Memory B cell (primary cell): ENCODE results near the gene SMIM10L1.

Experiments
- ATAC-seq: fragments of 150-1000 bp; cut with Tn5 transposase; 2 replicates; pipeline ENCODE4 v1.10.0; 2021; ENCODE audit warnings: low read depth, mild to moderate bottlenecking, moderate library complexity
- DNase-seq, 2 donors: peaks; one replicate each; pipeline ENCODE4 v3.0.0; 2022; ENCODE audit warnings: low spot score in 2 of 2
- H3K27ac Mint-ChIP-seq: one replicate; pipeline ENCODE4 v1.8.0; 2022; ENCODE audit warnings: mild to moderate bottlenecking, moderate library complexity, mixed read lengths
- H3K27me3 Mint-ChIP-seq: one replicate; pipeline ENCODE4 v1.8.0; 2022; ENCODE audit warnings: mixed read lengths
- H3K36me3 Mint-ChIP-seq: one replicate; pipeline ENCODE4 v1.8.0; 2022; ENCODE audit warnings: mild to moderate bottlenecking, mixed read lengths
- H3K4me1 Mint-ChIP-seq: one replicate; pipeline ENCODE4 v1.8.0; 2022; ENCODE audit warnings: mixed read lengths
- H3K4me3 Mint-ChIP-seq: one replicate; pipeline ENCODE4 v1.8.0; 2022; ENCODE audit warnings: mild to moderate bottlenecking, moderate library complexity, mixed read lengths
- H3K9me3 Mint-ChIP-seq: one replicate; pipeline ENCODE4 v1.8.0; 2022; ENCODE audit warnings: mixed read lengths

The SMIM10L1 gene

DNA sequence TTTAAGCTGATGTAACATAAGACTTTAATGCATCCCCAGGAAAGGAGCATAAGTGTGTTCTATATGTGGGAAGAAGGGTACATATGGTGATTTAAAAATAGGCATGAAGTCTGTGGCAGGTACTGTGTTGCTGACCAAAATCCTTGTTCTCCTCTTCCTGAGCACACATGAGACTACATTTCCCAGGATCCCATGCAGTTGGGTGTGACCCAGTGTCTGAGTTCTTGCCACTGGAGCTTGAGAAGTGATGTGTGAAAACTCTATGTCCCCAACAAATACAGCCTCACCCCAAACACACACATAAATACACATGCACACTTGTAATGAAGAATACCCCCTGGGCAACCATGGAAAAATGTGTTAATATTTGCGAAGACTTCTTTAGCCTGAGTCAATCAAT is 8.5 kb upstream of the SMIM10L1 start:
- H3K9me3 Mint-ChIP-seq = peaks cover 1% of the 10 kb centered on the region
- H3K36me3 Mint-ChIP-seq = peaks cover 41% of the 10 kb centered on the region
- ATAC-seq (no peak), DNase-seq (no peak)
- no peak overlapping the region for H3K27ac Mint-ChIP-seq
- H3K4me1 Mint-ChIP-seq = peaks cover 33% of the 10 kb centered on the region
- no peaks in the 10 kb centered on the region for H3K27me3 Mint-ChIP-seq
- H3K4me3 Mint-ChIP-seq = no peak overlapping the region

DNA sequence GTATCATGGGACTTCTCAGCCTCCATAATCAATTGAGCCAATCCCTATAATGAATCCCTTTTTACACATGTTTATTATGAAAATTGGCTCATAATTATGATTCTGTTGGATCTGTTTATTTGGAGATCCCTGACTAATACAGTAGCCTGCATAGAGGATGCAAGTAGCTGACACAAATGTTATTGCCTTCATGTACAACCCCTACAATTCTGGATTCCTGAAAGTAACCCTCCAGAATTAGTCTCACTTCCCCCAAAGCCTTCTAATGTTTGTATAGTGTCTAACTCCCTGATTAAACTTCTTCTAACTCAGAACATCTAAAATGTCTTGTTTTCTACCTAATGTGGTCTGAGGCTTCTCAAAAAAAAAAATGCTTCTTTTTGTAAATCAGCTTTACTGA is 6.6 kb upstream of the SMIM10L1 start:
- DNase-seq (no peak), ATAC-seq (no peak)
- Mint-ChIP-seq H3K36me3 (peaks cover 39% of the 10 kb centered on the region), H3K4me3 (no peak overlapping the region), H3K27me3 (no peaks in the 10 kb centered on the region), H3K27ac (no peak overlapping the region), H3K4me1 (peaks cover 37% of the 10 kb centered on the region), H3K9me3 (peaks cover 1% of the 10 kb centered on the region)

DNA sequence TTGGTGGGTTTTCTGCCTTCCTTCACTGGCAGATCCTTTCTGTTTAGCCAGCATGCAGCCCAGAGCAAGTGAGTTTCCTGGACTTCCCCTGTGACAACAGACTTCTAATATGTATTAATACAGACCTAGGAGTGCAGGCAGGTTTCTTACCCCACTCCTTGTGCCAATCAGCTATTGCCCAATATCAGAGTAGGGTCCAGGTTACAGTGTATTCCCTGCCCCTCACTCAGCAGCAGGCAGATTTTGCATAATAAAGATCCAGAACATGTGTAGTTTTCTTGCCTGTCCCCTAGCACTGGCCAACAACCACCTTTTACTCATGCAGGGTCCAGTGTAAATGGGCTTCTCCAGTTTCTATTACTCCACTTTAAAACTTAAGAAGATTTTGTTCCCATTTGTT is 4.7 kb upstream of the SMIM10L1 start:
- ATAC-seq (no peak), DNase-seq (no peak)
- Mint-ChIP-seq H3K27me3 (no peaks in the 10 kb centered on the region), H3K36me3 (peaks cover 32% of the 10 kb centered on the region), H3K27ac (no peak overlapping the region), H3K4me1 (peaks cover 43% of the 10 kb centered on the region), H3K4me3 (no peak overlapping the region), H3K9me3 (peaks cover 1% of the 10 kb centered on the region)

DNA sequence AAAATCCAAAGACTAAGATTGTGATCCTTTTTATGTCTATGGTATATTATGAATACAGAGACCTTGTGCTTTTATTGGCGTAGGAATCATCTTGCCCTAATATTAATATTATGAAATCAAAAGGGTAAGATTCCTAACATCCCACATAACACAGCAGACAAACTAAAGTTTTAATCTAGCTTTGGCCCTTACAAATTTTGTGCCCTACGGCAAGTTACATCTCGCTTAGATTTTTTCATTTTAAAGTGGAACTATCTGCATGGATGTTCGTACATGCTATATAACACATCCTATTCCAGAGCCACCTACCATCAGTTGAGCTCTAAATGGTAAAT is 217 bp upstream of the SMIM10L1 start:
- Mint-ChIP-seq H3K4me1 (peaks cover 37% of the 10 kb centered on the region), H3K9me3 (peaks cover 1% of the 10 kb centered on the region), H3K36me3 (peaks cover 20% of the 10 kb centered on the region), H3K4me3 (peak overlapping the region; percentile 96), H3K27ac (peak overlapping the region; percentile 97), H3K27me3 (no peaks in the 10 kb centered on the region)
- no peak for DNase-seq
- ATAC-seq = no peak

DNA sequence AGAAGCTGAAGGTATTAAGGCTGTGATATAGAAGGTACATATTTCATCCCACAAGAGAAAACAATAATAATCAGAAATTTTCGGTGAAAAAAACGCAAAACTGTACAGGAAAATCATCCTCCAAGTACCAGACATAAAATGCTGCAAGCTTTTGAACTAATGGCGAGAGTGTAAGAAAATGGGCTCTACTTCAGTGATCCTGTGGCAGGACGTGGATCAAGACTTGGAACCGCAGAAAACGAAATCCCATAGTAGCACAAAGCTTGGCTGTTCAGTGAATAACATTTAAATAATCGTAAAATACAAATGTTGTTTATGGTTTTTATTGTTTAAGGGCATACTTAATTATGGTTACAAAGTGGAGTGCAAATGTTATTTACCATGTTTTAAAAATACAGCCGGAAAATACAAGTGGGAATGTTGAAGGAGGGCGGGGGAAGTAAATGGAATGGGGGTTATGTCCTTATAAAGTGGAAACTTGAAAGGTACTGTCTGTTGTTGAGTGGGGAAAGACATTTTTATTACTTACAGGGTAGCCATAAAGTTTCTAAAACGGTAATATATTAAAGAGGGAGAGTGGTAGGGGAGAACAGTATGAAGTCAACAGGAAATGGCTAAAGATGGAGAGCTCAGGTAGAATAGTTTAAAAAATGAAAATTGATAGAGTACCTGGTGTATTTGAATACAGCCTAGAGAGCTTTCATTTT is 1.1 kb downstream of the SMIM10L1 start:
- Mint-ChIP-seq H3K4me1 (peaks cover 35% of the 10 kb centered on the region), H3K36me3 (peaks cover 20% of the 10 kb centered on the region), H3K27ac (peak overlapping the region; percentile 97), H3K9me3 (no peaks in the 10 kb centered on the region), H3K4me3 (peak overlapping the region; percentile 96), H3K27me3 (no peaks in the 10 kb centered on the region)
- DNase-seq = no peak
- no peak for ATAC-seq

DNA sequence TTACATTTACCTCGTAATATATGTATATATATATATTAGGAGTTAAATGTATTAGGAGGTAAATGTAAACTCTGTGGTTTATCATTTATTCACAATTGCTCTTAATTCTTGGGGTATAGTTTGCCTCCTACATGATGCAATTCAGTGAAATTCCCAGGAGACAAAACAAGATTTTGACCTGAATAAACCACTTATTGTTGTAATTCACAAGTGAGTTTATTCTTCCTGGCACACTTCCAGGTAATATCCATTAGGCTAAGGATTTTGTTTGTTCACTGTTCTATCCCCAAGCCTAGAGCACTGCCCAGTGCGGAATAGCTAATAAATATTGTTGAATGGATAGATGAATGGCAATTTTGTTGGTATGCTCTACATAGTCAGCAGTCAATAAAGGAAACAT is 3.0 kb downstream of the SMIM10L1 start:
- H3K27me3 Mint-ChIP-seq = no peaks in the 10 kb centered on the region
- H3K9me3 Mint-ChIP-seq = no peaks in the 10 kb centered on the region
- peaks cover 29% of the 10 kb centered on the region for H3K4me1 Mint-ChIP-seq
- DNase-seq (no peak), ATAC-seq (no peak)
- no peak overlapping the region for H3K4me3 Mint-ChIP-seq
- peaks cover 20% of the 10 kb centered on the region for H3K36me3 Mint-ChIP-seq
- H3K27ac Mint-ChIP-seq = no peak overlapping the region

DNA sequence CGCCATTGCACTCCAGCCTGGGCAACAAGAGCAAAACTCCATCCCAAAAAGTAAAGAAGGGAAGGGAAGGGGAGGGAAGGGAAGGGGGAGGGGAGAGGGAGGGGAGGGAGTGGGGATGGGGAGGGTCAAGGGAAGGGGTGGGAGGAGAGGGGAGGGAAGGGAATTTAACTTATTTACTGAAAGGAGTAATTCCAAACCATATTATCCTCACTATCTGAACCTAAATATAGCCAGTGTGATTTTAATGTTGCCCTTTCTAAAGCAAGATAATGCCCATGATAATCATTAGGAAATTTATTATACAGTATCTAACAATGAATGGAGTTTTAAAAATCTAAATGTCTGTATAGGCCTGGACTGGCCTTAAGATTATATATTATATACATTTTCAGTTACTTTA is 7.3 kb downstream of the SMIM10L1 start:
- Mint-ChIP-seq H3K4me1 (peaks cover 4% of the 10 kb centered on the region), H3K4me3 (no peak overlapping the region), H3K36me3 (peaks cover 13% of the 10 kb centered on the region), H3K27ac (no peak overlapping the region), H3K27me3 (no peaks in the 10 kb centered on the region), H3K9me3 (no peaks in the 10 kb centered on the region)
- ATAC-seq (no peak), DNase-seq (no peak)

DNA sequence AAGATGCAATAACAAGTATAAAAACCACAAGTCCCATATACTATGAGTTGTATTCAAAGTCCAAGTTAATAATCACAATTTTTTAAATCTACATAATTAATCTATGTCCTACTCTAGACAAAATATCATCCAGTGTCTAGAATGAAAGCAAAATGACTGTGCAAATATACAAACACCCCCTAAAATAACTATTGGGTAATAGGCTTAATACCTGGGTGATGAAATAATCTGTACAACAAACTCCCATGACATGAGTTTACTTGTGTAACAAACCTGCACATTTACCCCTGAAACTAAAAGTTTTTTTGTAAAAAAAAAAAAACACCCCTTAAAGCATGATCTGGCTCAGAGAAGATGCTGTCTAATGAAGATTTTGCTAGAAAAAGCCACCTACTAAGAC is 11.5 kb downstream of the SMIM10L1 start:
- peaks cover 4% of the 10 kb centered on the region for H3K36me3 Mint-ChIP-seq
- no peak overlapping the region for H3K4me3 Mint-ChIP-seq
- ATAC-seq (no peak), DNase-seq (no peak)
- H3K9me3 Mint-ChIP-seq = no peaks in the 10 kb centered on the region
- H3K27me3 Mint-ChIP-seq = no peaks in the 10 kb centered on the region
- H3K4me1 Mint-ChIP-seq = peaks cover 3% of the 10 kb centered on the region
- H3K27ac Mint-ChIP-seq = no peak overlapping the region

DNA sequence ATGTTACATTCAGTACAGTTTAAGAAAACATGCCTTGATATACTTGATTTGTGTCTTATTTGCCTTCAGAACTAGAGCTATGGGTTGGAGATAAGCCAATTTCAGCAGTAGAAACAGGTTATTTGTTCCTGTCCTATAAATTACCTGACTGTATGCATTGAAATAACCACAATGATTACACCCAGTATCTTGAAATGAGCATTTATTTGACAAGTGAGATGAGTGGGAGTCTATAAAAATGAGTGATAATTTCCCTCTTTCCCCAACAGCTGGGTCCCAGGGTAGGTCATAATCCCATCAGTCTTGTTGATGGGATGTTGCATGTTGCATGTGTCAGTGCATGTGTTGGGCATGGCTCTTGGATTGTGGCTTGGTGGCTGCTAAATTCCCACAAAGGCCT is 12.0 kb downstream of the SMIM10L1 start:
- Mint-ChIP-seq H3K9me3 (no peaks in the 10 kb centered on the region), H3K36me3 (no peaks in the 10 kb centered on the region), H3K4me1 (peaks cover 3% of the 10 kb centered on the region), H3K27me3 (no peaks in the 10 kb centered on the region), H3K27ac (no peak overlapping the region), H3K4me3 (no peak overlapping the region)
- ATAC-seq (no peak), DNase-seq (no peak)

DNA sequence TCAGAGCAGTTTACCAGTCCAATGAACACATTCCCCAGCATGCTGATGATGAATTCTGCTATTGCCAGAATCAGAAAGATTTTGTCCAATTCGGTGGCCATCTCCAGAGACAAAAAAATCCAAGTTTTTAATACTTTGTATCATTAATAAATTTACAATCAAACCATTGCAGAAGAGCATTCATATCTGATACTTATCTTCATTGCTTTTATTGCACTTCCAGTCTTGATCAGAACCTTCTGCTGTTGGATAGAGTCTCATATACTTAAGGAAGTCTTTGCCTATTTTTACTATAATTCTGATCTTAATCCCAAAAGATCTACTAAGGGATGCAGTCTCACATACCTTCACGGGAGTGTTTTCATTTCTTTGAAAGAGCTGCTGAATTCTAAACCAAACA is 15.8 kb downstream of the SMIM10L1 start, which contains the start of gene TAS2R42:
TSS of gene TAS2R42 (minus strand) at position 101 of the 400 bp plus-strand sequence. CDS start at position 101, 0 bp downstream.
- Mint-ChIP-seq H3K27me3 (no peaks in the 10 kb centered on the region), H3K4me1 (peaks cover 3% of the 10 kb centered on the region), H3K36me3 (peaks cover 12% of the 10 kb centered on the region), H3K4me3 (no peak within 1 kb of the TSS), H3K27ac (peak within 1 kb of the TSS; percentile 26), H3K9me3 (no peaks in the 10 kb centered on the region)
- no peak for DNase-seq
- ATAC-seq = no peak

DNA sequence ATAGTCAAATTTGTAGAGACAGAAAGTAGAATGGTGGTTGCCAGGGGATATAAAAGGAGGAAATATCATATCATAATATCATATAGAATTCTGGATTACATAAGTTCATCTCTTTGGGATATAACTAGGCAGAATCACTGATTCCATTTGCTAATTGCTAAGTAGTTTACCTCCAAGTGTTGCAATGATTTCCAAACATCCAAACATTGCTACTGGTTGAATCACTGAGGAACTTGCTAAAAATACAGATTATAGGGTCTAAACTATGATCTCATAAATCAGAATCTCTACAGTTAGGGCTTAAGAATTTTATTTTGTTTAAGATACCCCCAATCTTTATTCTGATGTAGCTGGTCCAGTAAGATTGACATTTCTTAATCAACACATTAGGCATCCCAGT is 31.8 kb downstream of the SMIM10L1 start:
- no peak overlapping the region for H3K27ac Mint-ChIP-seq
- H3K4me3 Mint-ChIP-seq = no peak overlapping the region
- peaks cover 9% of the 10 kb centered on the region for H3K36me3 Mint-ChIP-seq
- H3K9me3 Mint-ChIP-seq = peaks cover 1% of the 10 kb centered on the region
- H3K27me3 Mint-ChIP-seq = no peaks in the 10 kb centered on the region
- DNase-seq (no peak), ATAC-seq (no peak)
- H3K4me1 Mint-ChIP-seq = no peaks in the 10 kb centered on the region

DNA sequence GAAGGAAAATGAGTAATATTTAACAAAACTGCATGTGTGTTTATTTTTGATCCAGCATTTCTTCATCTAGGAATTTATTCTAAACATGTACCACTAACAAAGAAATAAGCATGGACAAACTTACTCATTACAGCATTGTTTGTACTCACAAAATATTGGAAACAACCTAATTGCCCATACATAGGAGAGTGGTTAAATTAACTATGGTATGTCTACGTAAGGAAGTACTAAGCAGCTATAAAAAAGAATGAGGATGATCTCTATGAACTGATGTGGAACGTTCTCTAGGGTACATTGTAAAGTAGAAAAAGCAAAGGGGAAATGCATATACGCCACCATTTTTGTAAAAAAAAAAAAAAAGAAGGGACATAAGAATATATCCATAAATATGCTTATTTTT is 33.2 kb downstream of the SMIM10L1 start:
- peaks cover 1% of the 10 kb centered on the region for H3K9me3 Mint-ChIP-seq
- no peak overlapping the region for H3K4me3 Mint-ChIP-seq
- ATAC-seq (no peak), DNase-seq (no peak)
- H3K36me3 Mint-ChIP-seq = peaks cover 9% of the 10 kb centered on the region
- no peaks in the 10 kb centered on the region for H3K4me1 Mint-ChIP-seq
- no peaks in the 10 kb centered on the region for H3K27me3 Mint-ChIP-seq
- no peak overlapping the region for H3K27ac Mint-ChIP-seq

DNA sequence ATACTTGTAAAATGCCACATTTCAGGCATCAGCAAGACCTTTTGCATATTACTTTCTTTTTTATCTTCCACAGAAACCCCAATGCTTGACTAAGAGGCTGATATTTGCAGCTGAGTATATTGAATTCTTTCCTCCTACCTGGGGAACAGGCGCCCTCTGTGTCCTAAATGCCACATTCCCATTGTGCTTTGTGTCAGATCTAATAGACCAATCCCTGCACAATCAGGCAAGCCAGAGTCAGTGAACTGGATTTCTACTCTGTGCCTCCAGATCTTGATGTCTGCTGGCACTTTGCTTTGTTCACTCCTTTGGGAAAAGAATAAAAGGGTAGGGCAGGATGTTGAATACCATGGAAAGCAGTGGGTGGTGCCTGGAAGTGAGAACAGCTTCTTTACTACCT is 38.1 kb downstream of the SMIM10L1 start:
- Mint-ChIP-seq H3K9me3 (no peaks in the 10 kb centered on the region), H3K36me3 (peaks cover 10% of the 10 kb centered on the region), H3K27ac (no peak overlapping the region), H3K4me1 (no peaks in the 10 kb centered on the region), H3K4me3 (no peak overlapping the region), H3K27me3 (no peaks in the 10 kb centered on the region)
- no peak for ATAC-seq
- DNase-seq = no peak
